ENCODE results near the gene SNUPN. TPM values are rescaled to one million over a fixed set of nuclear protein-coding genes. Genes with fewer than 3 reads are reported as not detected.
"Not testable (repeated sequence)": the region's sequence is repeated elsewhere in the genome, so short reads cannot be mapped to it uniquely, and the experiment has no call there.

SNUPN gene
- total and polyA plus RNA-seq, 2 donors (not counting 1 experiment from before 2014, with no cell fraction given): 10.5 to 23.5 TPM

GRCh38 chr15:75633922-75634321 lies 8.4 kb upstream of the SNUPN start:
- H3K4me2 ChIP-seq (replicated peaks; ENCODE audit: low read depth, low read length, poor library complexity, severe bottlenecking); DNase-seq; H3K27me3 ChIP-seq (replicated peaks in 1 of 4; ENCODE audit: control extremely low read depth in 1 of 4, control insufficient read depth in 3 of 4, insufficient read depth in 4 of 4, low read length in 3 of 4); H3K36me3 ChIP-seq (replicated peaks in 1 of 2; ENCODE audit: control extremely low read depth in 1 of 2, control insufficient read depth in 1 of 2, extremely low read depth in 1 of 2, insufficient read depth in 2 of 2, low read length in 1 of 2); H3K4me3 ChIP-seq (ENCODE audit: control extremely low read depth in 1 of 5, extremely low read depth in 1 of 5, insufficient read depth in 1 of 5, low read depth in 2 of 5, low read length in 4 of 5); ATAC-seq (ENCODE audit: low read depth); H3K27me3 Mint-ChIP-seq; H3K9ac ChIP-seq (ENCODE audit: low read length); H3K4me3 Mint-ChIP-seq; H3K9me3 ChIP-seq (ENCODE audit: control extremely low read depth in 1 of 3, control insufficient read depth in 2 of 3, insufficient read depth in 1 of 3, low read length in 2 of 3); H3K27ac Mint-ChIP-seq; POLR2A ChIA-PET; H2AFZ ChIP-seq (ENCODE audit: insufficient read depth, low read depth, low read length, poor library complexity, severe bottlenecking); H3K27ac ChIP-seq (ENCODE audit: low read length in 2 of 2); H3K9me3 Mint-ChIP-seq (ENCODE audit: insufficient read depth): not testable (repeated sequence)
- peaks cover 22% of the 10 kb centered on the region for H4K20me1 ChIP-seq (ENCODE audit: control insufficient read depth, insufficient read depth, low read length, poor library complexity, severe bottlenecking)
- H3K4me1 ChIP-seq (ENCODE audit: control insufficient read depth in 2 of 2, insufficient read depth in 2 of 2, low read length in 2 of 2): peaks cover 19 to 20% of the 10 kb centered on the region in 2 donors
- CTCF ChIA-PET: interaction anchor here (1.2 to 2.1 kb wide), 2 partner anchors 8 to 14 kb away, joined by 3 to 4 read pairs; partner anchors contain the start of gene SNUPN
- peaks cover 22% of the 10 kb centered on the region for H3K4me1 Mint-ChIP-seq
- H3K79me2 ChIP-seq (ENCODE audit: control insufficient read depth, insufficient read depth, low read length): peaks cover 33% of the 10 kb centered on the region
- WGBS (ENCODE audit: insufficient coverage): 95% methylated on average over 6 of the region's 7 CpGs
- intact Hi-C loops (cut with micrococcal nuclease): loop anchor here (10.0 kb wide), 1 partner anchor 1639 kb away; the partner anchor contains the start of genes PML and STOML1

- Histone ChIP-seq H3K9ac (ENCODE audit: low read length) (no peak overlapping the region), H3K4me3 (ENCODE audit: control extremely low read depth in 1 of 5, extremely low read depth in 1 of 5, insufficient read depth in 1 of 5, low read depth in 2 of 5, low read length in 4 of 5) (no peak overlapping the region), H3K36me3 (replicated peaks in 1 of 2; ENCODE audit: control extremely low read depth in 1 of 2, control insufficient read depth in 1 of 2, extremely low read depth in 1 of 2, insufficient read depth in 2 of 2, low read length in 1 of 2) (peaks cover 0 to 1% of the 10 kb centered on the region in 2 experiments), H4K20me1 (ENCODE audit: control insufficient read depth, insufficient read depth, low read length, poor library complexity, severe bottlenecking) (peaks cover 2% of the 10 kb centered on the region), H3K27ac (ENCODE audit: low read length in 2 of 2) (no peak overlapping the region), H2AFZ (ENCODE audit: insufficient read depth, low read depth, low read length, poor library complexity, severe bottlenecking) (no peak overlapping the region), H3K9me3 (ENCODE audit: control extremely low read depth in 1 of 3, control insufficient read depth in 2 of 3, insufficient read depth in 1 of 3, low read length in 2 of 3) (no peaks in the 10 kb centered on the region), H3K79me2 (ENCODE audit: control insufficient read depth, insufficient read depth, low read length) (peaks cover 13% of the 10 kb centered on the region), H3K4me1 (ENCODE audit: control insufficient read depth in 2 of 2, insufficient read depth in 2 of 2, low read length in 2 of 2) (peaks cover 0 to under 1% of the 10 kb centered on the region in 2 donors), H3K4me2 (replicated peaks; ENCODE audit: low read depth, low read length, poor library complexity, severe bottlenecking) (no peak overlapping the region), H3K27me3 (replicated peaks in 1 of 4; ENCODE audit: control extremely low read depth in 1 of 4, control insufficient read depth in 3 of 4, insufficient read depth in 4 of 4, low read length in 3 of 4) (no peaks in the 10 kb centered on the region)
- TF ChIP-seq EZH2 (IDR thresholded peaks at IDR 0.05; ENCODE audit: borderline replicate concordance, insufficient read depth, low read depth, low read length, poor library complexity, severe bottlenecking) (no peak), CTCF (IDR thresholded peaks at IDR 0.05) (no peak)
- intact Hi-C loops (cut with micrococcal nuclease): loop anchor here (10.0 kb wide), 1 partner anchor 1637 kb away; the partner anchor contains the start of genes PML and STOML1
- H3K9me3 Mint-ChIP-seq (ENCODE audit: insufficient read depth): no peaks in the 10 kb centered on the region
- DNase-seq (no peak), ATAC-seq (ENCODE audit: low read depth) (no peak)
- H3K4me3 Mint-ChIP-seq: no peak overlapping the region
- ChIA-PET CTCF (no interaction called here), POLR2A (no interaction called here)
- no peaks in the 10 kb centered on the region for H3K27me3 Mint-ChIP-seq
- H3K4me1 Mint-ChIP-seq: peaks cover 4% of the 10 kb centered on the region
- H3K27ac Mint-ChIP-seq: no peak overlapping the region
Observed at GRCh38 chr15:75631935-75632334, 6.4 kb upstream of the SNUPN start.
